ENCODE results near the gene BIRC6.
"Not testable (repeated sequence)": the region's sequence is repeated elsewhere in the genome, so short reads cannot be mapped to it uniquely, and the experiment has no call there.

Gene BIRC6

GRCh38 chr2:32504877-32505478 lies 148.2 kb downstream of the BIRC6 start:
- no peak for DNase-seq (ENCODE audit: low read depth)

DNA sequence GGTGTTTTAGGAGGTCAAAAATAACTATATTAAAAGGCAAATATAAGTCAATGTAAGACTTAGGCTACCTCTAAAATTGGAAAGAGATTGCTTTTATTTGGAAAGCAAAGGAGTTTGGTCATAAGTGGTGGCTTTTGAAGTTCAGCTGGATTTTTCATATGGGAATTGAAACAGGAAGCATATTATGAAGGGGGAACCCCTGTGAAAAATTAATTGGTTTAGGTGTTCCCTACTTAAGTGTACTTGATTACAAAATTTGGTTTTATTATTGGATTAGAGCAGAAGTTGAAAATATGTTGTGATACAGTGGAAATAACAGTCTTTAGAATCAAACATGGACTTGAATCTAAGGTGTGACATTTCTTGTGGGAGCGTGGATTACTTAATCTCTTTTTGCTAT lies 149.6 kb downstream of the BIRC6 start:
- DNase-seq (ENCODE audit: low read depth), result no peak

GRCh38 chr2:32514946-32515345 lies 158.1 kb downstream of the BIRC6 start:
- no peak for DNase-seq (ENCODE audit: low read depth)

- DNase-seq (ENCODE audit: low read depth), result no peak
Observed at GRCh38 chr2:32516567-32516966, 159.7 kb downstream of the BIRC6 start.

DNA sequence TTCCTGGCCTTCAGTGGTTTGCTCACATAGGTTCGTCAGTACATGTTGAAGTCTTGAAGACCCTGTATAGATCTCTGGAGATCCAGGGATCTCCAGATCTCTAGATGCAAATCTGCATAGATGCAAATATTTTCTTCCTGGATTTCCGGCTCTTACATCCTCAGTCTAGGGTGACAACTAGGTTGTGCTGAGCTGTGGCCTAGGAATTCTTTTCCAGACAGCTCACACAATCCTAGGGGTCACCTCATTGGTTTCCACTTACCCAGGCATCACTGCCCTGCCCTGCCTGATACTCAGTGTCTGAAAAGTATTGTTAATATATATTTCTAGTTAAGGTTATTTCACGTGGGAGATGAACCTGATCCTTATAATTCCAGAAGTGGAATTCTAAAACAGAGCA lies 165.9 kb downstream of the BIRC6 start:
- no peak for DNase-seq (ENCODE audit: low read depth)

DNA sequence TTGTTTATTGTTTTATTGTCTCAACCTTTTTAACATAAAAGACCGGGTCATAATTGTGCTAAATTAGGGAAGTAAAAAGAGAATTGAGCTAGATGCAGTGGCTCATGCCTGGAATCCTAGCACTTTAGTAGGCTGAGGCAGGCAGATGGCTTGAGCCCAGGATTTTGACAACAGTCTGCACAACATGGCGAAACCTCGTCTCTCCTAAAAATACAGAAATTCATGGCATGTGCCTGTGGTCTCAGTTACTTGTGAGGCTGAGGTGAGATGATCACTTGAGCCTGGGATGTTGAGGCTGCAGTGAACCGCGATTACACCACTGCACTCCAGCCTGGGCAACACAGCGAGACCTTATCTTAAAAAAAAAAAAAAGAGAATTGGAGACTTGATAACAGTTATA lies 166.9 kb downstream of the BIRC6 start:
- no peak for DNase-seq (ENCODE audit: low read depth)

- DNase-seq (ENCODE audit: low read depth), result no peak
Observed at GRCh38 chr2:32532341-32532740, 175.5 kb downstream of the BIRC6 start.

- DNase-seq (ENCODE audit: low read depth), result no peak
Observed at GRCh38 chr2:32532961-32533360, 176.1 kb downstream of the BIRC6 start.

DNA sequence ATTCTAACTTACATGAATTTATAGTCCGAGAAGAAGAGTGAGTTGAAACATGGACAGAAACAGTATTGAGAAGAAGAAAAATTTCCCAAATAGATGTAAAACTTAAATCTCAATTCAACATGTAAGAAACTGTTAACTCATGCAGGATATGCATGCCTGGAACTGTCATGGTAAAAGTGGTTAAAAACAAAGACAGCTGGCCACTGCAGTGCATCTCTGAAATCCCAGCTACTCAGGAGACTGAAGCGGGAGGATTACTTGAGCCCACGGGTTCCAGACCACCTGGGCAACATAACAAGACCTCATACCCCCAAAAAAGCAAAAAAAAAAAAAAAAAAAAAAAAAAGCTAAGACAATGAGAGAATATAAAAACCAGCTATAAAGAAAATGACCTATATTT lies 178.0 kb downstream of the BIRC6 start:
- DNase-seq (ENCODE audit: low read depth), result no peak

DNA sequence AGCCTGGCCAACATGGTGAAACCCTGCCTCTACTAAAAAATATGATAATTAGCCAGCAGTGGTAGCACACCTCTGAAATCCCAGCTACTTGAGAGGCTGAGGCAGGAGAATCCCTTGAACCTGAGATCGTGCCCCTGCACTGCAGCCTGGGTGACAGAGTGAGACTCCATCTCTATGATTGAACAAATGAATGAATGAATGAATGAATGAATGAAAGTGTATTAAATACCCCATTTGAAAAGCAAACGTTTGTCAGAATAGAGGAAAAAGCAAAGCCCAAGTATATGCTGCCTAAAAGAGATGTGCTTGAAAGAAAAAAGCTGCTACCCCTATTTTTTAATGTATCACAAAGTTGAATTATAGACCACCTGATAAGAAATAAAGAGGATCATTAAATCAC lies 181.9 kb downstream of the BIRC6 start:
- DNase-seq (ENCODE audit: low read depth), result no peak

GRCh38 chr2:32552483-32552882 lies 195.7 kb downstream of the BIRC6 start:
- not testable (repeated sequence) for DNase-seq (ENCODE audit: low read depth)

- no peak for DNase-seq (ENCODE audit: low read depth)
Observed at GRCh38 chr2:32553829-32554432, 197.1 kb downstream of the BIRC6 start.

- DNase-seq (ENCODE audit: low read depth), result no peak
Observed at GRCh38 chr2:32558492-32558891, 201.7 kb downstream of the BIRC6 start.

GRCh38 chr2:32559136-32559535 lies 202.3 kb downstream of the BIRC6 start:
- no peak for DNase-seq (ENCODE audit: low read depth)

DNA sequence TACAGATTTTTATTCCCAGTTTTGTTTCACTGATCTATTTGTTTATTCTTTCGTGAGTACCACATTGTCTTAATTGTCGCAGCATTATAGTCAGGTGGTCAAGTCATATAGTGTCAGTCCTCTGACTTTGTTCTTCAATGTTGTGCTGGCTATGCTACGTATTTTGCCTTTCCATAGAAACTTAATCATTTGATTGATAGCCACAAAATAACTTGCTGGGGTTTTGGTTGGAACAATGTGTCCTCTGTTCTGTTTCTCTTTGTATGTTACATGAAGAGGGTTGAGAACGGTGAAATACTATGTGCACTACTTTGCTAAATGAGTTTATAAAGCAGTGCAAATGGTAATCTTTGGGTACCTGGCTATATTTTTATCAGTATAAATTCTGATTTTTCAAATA lies 206.1 kb downstream of the BIRC6 start:
- no peak for DNase-seq (ENCODE audit: low read depth)

DNA sequence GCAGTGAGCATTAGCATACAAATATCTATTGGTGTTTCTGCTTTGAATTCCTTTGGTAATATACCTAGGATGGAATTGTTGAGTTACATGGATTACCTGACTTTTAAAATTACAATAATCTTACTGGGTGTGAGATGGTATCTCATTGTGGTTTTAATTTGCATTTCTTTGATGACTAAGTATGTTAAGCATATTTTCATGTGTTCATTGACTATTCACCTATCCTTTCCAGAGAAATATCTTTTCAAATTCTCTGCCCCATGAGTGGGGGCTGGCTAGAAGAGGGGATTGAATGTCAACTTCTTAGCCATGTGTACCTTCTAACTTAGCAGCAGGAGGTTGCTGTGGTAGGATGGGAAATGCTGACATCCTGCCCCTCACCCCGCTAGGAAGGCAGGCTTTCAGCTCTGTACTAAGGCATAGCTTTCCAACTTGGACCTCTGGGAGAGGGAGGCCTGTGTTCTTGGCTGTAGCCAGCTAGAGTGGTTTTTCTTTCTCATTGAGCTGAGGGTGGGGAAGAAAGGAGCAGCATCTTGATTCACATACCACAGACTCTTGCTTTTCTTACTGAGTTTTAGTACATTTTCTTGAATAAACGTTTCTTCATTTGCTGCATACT lies 207.7 kb downstream of the BIRC6 start:
- DNase-seq (ENCODE audit: low read depth), result no peak

GRCh38 chr2:32565902-32566301 lies 209.1 kb downstream of the BIRC6 start:
- no peak for DNase-seq (ENCODE audit: low read depth)

GRCh38 chr2:32572030-32572429 lies 215.2 kb downstream of the BIRC6 start:
- no peak for DNase-seq (ENCODE audit: low read depth)

DNA sequence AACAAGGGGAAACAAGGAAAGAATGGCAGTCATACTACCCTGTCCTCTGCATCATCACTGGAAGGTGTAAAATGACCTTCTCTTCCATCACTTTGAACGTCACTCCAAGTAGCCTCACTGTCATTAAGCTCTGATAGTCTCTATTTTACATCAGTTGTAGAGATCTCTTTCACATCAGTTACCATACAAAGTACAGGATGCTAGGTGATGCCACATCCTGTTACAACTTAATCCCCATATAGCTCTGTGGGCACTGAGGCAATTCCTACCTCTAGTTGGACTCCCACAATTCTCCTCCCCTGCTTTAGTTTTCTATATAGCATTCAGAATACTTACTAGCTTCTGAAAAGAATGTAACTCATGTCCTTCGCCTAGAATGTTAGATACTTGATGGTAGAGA lies 215.9 kb downstream of the BIRC6 start:
- no peak for DNase-seq (ENCODE audit: low read depth)

DNA sequence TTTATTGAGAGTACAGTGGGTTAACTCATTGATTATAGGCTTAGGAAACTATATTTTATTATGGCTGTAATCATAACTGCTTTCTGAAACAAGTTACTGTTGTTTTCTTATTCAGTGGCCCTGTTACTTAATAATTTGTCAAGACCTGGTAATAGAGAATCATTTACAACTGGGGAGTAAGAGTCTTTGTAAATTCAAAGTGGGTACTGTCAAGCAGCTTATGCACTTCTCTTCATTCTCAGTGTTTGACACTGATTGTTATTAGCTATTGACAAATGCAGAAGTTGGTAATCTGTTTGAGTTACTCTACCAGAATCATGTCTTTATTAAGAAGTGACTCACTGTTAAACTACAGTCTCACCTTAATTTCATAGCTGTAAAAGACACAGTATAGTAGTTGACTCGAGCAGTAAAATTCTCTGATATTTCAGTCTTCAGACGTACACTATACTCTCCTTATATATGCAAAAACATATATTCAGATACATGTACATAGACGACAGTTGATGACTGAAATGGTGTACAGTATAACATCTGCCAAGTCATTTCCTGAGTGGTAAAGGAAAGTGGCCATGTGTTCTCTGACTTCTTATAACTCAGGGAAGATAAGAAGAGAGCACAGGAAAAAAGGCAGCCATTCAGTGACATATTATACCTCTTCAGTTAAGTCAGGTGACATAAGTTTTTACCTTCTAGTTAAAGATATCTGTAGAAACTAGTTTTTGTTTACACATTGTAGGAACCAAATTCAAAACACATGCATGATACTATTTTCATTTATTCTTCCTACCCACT lies 235.0 kb downstream of the BIRC6 start:
- DNase-seq (ENCODE audit: low read depth), result no peak

GRCh38 chr2:32594573-32594972 lies 237.8 kb downstream of the BIRC6 start:
- no peak for DNase-seq (ENCODE audit: low read depth)

DNA sequence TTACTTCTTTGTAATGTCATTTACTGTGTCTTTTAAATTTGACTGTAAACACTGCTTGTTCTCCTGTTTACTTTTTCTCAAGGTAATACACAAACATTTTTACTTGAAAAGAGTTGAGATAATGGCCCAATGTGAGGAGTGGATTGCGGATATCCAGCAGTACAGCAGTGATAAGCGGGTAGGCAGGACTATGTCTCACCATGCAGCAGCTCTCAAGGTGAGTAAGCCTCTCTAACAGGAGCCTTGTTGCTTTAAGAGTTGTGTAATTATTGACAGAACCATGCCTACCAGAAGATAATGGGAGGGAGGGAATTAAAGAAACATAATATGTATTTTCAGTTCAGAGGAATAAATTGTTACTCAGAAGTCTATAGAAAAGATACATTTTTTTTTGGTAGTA lies 254.5 kb downstream of the BIRC6 start:
- no peak for DNase-seq (ENCODE audit: low read depth)

GRCh38 chr2:32611771-32612170 lies 254.9 kb downstream of the BIRC6 start:
- DNase-seq (ENCODE audit: low read depth), result no peak
